ENCODE measurements around the gene UROD.
A peak's percentile ranks its signal among the peaks of the same experiment; 100 is the strongest.
"Not testable (repeated sequence)": the region's sequence is repeated elsewhere in the genome, so short reads cannot be mapped to it uniquely, and the experiment has no call there.

The UROD gene

DNA sequence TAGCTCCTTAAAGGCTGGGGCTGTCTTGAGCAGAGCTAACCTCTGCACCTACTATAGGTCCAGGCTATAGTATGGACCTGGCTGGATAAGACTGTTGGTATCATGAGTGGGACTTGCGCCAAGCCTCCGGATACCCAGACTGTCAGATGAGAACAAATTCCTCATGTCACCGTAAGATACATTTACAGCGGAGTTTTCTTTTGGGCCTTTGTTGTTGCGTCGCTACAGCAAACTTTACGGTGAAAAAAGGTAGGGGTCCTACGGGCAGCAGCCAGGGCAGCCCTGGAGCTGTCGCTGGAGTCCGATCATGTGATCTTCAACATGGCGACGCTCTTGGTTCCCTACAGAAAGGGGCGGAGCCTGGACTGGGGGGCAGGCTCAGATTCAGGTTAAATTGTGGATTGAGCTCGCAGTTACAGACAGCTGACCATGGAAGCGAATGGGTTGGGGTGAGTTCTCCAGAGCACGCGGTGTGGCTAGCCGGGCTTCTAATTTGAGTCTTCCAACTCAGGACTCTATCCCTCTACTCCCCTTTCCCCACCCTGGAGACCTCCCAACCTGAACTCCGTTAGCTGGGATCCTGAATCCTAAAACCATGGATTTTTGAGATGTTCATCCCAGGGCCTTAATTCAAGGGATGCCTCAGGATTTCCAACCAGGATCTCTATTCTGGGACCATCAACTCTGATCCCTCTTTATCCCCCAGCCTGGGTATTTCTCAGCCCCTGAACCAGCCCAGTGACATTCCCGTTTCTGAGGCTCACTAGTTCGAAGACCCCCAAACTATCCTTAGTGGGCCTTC, at the start of gene UROD:
Gene UROD, plus strand, starts transcription at position 418 of the 802 bp plus-strand sequence. Its CDS starts 12 bp downstream, at position 430.
- DNase-seq: peak; percentile 91

DNA sequence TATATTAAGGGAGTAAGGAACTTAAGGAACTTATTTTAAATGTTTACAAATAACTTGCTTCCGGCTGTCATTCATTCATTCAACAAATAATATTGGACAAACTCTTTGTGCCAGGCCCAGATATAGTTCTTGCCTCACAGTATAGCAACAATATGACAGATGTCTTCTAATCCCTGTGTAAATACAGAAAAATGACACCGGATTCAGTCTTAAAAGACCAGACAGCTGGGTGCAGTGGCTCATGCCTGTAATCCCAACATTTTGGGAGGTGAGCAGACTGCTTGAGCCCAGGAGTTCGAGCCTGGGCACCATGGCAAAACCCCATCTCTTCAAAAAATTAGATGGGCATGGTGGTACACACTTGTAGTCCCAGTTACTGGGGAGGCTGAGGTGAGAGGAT, 49.3 kb upstream of the UROD start:
- no peak for DNase-seq

DNA sequence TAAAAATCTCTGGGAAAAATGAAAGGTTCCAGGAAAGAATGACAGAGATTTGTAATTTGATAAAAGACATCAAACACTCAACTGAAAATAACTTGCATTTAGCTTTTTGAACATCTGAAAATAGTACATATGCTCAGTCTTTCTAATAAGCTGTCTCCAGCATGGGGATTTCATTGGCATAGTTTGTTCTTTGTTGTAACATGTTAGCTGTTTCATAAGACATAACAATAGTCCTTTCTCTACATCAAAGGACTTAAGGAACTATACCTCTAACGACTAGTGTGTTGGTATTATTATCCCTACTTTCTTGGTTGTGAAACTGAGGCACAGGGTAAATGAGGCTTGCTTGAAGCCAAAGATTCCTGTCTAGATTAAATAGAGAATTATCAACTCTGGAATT, 47.7 kb upstream of the UROD start:
- no peak for DNase-seq

DNA sequence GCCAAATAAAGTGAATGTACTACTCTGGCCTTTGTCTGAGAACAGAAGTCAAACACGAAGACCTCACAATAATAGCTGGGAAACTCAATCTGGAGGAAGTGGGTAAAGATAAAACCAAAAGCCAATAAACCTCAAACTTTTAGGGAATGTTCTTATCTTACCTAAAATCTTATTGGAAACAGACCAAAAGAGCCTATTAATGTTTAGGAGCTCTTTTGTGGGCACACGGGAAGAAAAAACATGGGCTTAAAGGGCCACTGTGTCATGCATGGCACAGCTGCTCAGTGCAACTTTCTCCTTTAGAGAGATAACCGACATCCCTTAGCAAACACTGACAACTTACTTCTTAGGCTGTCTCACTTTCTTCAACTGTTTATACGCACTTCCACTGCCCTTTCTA, 41.7 kb upstream of the UROD start:
- no peak for DNase-seq

DNA sequence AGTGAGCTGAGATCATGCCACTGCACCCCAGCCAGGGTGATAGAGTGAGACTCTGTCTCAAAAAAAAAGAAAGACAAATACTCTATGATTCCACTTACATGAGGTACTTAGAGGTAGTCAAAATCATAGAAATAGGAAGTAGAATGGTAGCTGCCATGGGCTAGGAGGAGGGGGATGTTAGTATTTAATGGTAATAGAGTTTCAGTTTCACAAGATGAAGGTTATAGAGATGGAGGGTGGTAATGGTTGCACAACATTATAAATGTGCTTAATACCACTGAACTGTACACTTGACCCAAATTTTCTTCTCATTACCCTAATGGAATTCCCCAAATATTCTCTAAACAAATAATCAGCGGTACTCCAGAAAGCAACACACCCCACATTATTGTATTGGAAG, 38.4 kb upstream of the UROD start:
- DNase-seq: no peak

DNA sequence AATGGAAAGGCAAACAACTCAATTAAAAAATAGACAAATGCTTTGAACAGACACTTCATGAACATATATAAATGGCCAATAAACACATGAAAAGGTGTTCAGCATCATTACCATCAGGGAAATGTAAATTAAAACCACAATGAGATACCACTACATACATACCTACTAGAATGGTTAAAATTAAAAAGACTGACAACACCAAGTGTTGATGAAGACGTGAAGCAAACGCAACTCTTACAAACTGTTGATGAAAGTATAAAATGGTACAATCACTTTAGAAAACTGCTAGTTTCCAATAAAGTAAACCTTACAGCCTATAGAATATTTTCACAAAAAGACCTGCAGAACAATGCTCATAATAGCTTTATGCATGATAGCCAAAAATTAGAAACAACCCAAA, 35.8 kb upstream of the UROD start:
- no peak for DNase-seq

DNA sequence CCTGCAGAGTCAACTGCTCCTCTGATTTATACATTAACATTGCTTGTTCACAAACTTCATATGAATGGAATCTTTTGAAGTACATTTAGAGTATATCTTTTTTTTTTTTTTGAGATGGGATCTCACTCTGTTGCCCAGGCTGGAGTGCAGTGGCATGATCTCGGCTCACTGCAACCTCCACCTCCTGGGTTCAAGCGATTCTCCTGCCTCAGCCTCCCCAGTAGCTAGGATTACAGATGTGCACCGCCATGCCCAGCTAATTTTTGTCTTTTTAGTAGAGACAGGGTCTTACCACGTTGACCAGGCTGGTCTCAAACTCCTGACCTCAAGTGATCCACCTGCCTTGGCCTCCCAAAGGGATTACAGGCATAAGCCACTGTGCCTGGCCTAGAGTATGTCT, 34.7 kb upstream of the UROD start:
- DNase-seq: not testable (repeated sequence)

DNA sequence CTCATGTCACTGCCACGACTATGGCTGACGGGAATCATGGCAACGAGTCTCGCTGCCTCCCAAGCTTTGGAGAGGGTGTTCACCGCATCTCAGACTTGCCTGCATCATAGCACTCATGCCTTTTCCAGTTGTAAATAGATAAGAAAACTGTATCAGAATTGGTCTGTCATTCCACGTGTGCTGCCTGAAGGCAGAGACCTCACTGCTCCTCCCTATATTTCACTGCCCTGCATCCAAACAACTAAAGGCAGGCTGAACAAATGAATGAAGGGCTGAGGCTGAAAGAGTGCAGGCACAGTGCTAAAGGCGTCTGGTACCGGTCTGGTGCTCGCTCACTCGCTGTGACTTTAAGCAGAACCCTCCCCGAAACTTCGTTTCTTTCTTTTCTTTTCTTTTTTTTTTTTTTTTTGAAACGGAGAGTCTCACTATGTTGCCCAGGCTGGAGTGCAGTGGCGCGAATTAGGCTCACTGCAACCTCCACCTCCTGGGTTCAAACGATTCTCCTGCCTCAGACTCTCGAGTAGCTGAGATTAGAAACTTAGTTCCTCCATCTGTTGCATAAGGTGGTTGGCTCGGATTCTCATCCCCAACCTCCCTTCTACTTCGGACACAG, 26.2 kb upstream of the UROD start:
- peak; percentile 62 for DNase-seq

DNA sequence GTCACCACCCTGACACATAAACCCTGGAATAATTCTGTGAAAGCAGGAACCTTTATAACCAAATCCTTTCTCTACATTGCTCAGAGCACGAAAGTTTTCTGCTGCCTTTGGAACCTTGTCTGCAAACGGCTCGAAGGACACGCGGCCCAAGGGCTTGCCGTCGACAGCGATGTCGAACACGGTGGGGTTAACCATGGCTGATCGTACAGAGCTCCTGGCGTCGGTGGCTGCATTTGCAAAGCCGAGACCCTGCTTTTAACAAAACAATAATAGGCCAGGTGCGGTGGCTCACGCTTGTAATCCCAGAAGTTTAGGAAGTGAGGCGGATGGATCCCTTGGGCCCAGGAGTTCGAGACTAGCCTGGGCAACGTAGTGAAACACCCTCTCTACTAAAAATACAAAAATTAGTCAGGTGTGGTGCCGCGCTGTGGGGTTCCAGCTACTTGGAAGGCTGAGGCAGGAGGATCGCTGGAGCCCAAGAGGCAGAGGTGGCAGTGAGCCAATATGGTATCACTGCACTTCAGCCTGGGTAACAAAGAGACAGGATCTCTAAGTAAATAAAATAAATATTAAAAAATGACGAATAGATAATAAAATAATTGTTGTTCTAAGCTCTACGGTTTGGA, 23.4 kb upstream of the UROD start:
- no peak for DNase-seq

DNA sequence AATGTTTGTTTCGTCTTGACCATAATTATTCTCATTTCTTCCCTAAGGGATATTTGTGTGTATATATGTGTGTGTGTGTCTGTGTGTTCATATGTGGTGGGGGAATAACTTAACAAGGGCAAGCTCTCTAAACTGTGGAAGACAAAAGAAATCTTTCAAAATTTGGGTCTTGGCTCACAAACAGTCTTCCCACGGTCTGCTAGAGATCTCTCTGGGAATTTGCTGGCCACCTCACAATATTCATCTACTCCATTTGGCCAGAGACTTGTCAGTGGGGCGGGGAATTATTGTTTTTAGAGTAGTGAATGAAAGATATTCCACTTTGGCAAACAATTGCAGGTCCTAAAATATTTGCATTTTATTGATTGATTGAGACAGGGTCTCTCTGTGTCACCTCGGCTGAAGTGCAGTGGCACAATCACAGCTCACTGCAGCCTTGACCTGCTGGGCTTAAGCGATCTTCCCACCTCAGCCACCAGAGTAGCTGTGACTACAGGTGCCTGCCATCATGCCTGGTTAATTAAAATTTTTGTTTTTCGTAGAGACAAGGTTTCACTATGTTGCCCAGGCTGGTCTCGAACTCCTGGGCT, 17.6 kb upstream of the UROD start:
- no peak for DNase-seq

DNA sequence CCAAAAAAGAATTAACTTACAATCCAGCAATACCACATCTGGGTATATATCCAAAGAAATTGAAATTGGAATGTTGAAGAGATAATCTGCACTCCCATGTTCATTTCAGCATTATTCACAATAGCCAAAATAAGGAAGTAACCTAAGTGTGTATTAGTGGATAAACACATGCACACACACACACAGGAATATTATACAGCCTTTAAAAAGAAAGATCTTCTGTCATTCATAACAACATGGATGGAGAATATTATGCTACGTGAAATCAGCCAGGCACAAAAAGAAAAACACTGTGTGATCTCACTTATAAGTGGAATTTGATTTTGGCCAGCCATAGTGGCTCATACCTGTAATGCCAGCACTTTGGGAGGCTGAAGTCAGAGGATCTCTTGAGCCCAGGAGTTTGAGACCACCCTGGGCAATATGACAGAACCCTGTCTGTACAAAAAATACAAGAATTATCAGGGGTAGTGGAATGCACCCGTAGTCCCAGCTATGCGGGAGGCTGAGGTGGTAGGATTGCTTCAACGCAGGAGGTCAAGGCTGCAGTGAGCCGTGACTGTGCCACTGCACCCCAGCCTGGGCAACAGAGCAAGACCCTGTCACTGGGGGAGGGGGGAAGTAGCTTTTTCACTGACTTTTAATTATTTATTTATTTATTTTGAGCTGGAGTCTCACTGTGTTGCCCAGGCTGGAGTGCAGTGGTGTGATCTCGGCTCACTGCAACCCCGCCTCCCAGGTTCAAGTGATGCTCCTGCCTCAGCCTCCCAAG, 16.4 kb upstream of the UROD start:
- DNase-seq: no peak

DNA sequence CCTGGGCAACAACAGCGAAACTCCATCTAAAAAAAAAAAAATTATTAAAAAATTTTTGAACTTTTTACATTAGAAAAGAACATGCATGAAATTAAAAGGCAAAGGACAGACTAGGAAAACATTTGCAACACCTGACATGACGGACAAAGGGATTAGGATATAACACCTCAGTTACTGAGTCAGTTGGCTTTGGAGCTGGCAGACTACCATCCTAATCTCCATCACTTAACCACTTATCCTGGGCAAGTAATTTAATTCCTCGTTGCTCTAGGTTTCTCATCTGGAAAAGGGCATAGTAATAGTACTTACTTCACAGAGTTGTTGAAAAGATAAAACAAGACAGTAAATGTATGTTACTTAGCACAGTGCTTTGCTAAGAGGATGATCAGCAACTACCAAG, 12.8 kb upstream of the UROD start:
- no peak for DNase-seq

DNA sequence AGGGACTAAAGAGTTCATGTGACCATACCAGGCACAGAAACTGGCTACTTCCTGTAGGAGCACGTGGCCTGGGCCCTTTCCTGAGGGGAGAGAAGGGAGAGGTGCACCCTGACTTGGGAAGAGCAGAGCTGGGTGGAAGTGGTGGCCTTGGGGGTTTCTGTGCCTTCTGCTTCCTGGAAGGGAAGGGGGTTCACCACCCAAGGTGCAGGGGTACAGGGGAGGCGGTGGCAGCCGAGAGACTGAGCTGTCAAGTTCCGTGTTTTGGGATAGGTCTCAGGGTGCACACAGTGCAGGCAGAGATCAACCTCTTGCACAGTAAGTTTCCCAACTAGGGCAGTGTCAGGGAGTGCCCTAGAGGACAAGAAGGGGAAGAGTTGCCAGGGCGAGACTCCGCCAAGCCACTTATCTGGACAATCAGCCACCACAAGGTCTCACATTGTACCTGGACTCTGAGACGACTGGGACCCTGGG, 11.0 kb upstream of the UROD start:
- DNase-seq: no peak

DNA sequence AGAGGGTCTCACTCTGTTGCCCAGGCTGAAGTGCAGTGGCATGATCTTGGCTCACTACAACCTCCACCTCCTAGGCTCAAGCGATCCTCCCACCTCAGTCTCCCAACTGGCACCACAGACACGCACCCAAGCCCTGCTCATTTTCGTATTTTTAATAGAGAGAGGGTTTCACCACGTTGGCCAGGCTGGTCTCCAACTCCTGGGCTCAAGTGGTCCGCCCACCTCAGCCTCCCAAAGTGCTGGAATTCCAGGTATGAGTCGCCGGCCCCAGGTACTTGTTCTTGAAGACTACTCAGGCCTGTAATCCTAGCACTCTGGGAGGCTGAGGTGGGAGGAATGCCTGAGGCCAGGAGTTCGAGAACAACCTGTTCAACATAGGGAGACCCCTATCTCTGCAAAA, 10.5 kb upstream of the UROD start:
- not testable (repeated sequence) for DNase-seq

DNA sequence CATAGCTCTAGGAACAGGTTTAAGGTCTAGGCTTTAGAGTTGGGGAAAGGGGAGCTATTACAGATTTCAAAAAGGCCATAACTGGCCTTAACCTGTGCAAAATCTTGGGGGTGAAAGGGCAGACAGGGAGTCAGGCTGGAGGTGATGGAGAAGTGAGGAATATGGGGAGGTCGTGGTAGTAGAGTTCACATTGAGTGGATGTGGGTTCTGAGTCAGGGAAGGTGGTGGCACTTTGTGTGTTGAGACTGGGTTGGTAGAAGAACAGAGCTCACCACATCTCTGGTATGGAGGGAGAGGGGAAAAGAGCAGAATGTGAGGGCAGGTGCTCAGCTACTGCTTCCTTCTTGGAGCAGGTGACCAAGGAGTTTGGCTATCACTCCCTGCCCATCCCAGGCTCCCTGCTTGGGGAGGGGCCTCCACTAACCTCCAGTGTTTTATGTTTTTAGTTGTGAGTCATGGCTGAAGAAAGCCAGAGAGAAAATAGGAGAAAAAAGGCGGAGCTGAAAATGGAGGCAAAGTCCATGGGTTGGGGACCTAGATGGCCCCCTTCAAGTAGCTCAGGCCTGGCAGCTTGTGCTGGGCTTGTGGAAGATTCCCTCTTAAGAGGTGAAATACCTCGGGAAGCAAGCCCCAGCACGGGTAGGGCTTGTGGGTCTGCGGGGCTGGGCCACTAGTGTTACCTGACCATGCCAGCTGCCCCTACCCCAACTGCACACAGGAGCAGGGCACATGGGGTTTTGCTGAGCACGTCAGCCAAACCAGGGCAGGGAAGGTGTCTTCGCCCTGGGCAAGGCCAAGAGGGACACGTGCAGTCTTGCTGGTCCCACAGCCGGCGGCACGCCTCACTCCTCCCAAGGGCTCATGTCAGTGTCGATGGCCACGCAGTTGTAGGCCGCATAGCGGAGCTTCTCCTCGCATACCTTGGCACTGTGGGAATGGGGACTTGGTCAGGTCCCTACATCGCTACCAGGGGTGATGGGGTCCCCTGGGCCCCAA, 9.1 kb upstream of the UROD start:
- no peak for DNase-seq

DNA sequence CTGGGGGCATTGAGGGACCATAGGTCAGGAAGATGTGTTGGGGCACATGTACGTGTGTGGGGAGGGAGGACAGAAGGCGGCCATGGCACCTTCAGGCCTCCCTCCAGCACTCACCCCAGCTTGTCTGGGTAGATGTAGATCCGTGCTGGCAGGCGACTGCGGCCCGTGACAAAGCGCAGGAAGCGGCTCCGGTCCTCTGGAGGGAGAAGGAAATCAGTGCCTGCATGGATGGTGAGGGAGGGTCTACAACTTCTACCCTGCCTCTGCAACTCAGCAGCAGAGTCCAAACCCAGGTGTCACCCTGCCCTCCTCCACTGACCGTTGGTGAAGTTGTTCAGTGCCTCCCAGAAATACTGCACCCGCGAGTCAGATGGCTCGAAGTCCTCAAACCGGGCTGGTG, 8.3 kb upstream of the UROD start:
- no peak for DNase-seq

DNA sequence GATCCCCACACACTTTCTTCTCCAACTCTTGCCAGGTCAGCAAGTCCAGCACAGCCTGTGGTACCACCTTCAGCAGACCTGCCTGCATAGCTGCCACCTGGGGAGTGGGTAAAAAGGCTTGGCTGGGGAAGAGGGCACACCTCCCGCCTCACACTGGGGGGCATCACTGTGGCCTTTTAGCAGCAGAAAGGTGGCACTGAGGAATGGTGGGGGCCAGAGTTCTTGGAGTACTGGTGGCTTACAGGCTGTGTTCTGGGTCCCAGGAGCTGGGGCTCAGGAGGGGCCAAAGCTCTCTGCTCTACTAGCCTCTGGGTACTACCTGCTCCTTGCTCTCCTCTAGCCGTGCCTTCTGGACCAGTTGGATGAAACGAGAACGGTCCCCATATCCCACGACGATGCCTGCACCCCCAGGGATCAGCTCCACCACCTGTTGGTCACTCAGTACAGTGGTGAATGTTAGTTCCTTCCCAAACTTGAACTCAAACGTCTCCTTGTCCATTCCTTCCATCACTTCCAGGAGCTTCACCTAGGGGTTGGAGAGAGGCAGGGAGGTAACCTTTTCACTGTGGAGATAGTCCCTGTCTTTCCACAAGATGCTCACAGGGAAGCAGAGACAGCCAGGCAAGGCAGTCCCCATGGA, 7.7 kb upstream of the UROD start:
- DNase-seq: no peak

DNA sequence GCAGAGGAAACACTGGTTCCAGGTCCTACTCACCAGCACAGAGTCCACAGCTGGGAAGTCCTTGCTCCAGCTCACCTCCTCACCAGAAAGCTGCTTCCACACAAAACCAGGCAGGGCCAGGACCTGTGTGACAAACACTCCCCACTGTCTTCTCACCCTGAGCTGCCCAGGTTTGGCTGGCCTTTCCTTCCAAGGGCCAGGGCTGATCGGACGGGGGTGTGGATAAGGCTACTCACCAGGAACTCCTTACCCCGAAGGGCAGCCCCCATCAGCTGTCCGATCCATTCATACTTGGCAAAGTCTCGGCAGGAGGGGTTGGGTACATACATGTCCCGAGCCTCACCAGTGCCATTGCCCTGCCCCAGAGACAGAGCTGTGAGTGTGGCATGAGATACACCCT, 6.3 kb upstream of the UROD start:
- DNase-seq: no peak

DNA sequence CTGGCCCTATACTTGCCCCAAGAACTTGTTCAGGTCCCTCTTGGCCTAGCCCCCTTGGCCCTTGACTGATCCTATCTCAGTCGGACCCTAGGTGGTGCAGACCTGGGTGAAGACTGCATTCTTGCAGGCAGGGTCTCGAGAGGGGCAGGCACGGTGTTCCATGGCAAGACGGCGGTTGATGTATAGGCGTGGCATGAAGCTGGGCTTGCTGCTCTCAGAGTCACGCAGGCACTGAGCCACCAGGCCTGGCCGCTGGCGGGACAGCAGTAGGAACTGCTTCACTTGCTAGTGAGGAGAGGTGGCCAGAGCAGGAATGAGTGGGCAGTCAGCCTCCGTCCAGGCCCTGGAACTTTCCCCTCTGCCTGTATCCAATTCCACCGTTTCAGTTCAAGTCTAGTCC, 4.7 kb upstream of the UROD start:
- no peak for DNase-seq

DNA sequence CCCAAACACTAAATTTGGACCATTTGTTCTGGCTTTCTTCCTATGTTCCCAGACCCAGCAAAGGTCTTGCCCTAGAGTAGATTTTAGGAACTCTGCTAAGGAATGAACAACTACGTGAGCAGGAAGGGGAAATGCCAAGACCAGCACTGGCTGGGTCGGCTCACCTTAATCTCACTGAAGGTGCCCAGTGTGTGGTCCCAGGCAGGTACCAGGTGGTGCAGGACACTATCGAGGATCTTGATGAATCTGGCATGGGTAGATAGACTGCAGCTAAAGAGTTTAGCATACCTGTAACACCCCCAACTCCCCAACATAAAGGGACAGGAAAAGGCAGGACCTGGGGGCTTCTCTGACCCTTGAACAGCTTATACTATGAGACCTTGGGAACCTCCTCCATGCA, 4.0 kb upstream of the UROD start:
- DNase-seq: no peak

DNA sequence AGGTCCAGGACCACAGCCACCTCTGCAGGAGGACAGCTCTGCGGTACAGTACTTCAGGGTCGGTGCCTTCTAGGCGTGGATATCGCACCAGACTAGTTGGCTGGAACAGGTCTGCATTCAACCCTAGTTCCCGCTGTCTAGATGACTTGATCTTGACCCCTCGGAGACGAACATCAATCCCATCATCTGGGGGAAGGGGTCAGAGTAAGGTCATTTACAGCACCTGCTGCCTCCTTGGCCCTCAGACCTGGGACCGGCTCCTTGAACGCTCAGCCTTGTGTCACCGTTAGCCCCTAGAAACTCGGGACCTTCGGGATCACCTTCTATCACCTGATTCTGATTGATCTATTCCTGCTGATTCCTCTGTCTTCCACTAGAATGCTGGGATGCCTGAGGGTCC, 3.5 kb upstream of the UROD start:
- no peak for DNase-seq

Data from GF-D8 (cell line).